ENCODE measurements around the gene DEDD. TPM values are rescaled to one million over a fixed set of nuclear protein-coding genes. Genes with fewer than 3 reads are reported as not detected.

Gene DEDD
- total RNA-seq, 1 donor from 2014 or later = 28.8 TPM

GRCh38 chr1:161095230-161095629 is 37.2 kb downstream of the DEDD start:
- no peak for DNase-seq (ENCODE audit: low read depth)

- DNase-seq (ENCODE audit: low read depth) = no peak
These were observed 38.0 kb downstream of the DEDD start for GRCh38 chr1:161094481-161094880.

- no peak for DNase-seq (ENCODE audit: low read depth)
These were observed 39.8 kb downstream of the DEDD start for GRCh38 chr1:161092621-161093028.

DNA sequence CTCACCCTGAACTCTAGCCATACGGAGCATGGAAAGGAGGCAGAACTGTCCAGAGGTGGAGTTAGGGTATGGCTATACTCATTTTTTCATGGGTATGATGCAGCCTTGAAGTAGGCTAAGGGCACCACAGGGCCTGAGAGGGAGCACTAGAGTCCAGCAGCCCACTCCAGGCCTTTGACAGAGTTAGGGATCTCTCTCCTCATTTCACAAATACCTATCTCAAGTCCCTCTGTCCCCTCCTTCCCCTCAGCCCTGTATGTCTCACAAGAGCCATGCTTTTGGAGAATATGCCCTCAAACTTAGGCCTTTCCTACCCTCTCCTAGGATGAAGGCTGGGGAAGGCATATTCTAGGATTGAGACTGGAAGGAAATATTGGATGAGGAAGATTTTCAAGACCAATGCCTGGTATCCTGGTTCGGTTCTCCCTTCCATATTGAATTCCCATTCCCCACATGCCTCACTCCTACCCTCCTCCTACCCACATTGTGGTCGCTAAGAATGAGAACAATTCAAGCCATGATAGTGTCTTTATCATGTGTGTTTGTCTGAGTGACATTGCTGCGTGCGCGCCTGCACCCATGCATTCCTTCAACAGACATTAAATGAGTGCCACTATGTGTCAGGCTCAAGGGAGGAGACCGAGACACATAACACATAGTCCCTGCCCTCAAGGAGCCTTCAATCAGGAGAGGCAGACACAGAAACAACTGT is 40.5 kb downstream of the DEDD start:
- DNase-seq (ENCODE audit: low read depth) = peak; percentile 43

DNA sequence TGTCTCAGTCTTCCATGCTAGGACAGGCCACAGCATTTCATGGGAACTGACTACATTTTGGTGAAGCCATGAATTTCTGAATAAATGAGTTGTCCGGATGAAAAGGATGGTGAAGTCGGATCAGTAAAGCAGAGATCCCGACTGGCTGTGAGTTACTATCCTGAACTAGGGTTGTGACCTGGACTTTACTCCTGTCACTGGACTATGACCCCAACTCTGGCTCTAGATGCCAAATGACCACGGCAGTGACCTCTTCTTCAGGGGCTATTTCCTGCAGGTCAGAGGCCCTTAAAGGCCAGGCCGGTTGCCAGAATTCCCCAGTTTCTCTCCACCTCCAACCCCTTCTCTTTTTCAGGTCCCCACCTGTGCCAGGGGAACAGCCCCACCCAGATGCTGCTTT is 41.4 kb downstream of the DEDD start:
- DNase-seq (ENCODE audit: low read depth) = no peak

DNA sequence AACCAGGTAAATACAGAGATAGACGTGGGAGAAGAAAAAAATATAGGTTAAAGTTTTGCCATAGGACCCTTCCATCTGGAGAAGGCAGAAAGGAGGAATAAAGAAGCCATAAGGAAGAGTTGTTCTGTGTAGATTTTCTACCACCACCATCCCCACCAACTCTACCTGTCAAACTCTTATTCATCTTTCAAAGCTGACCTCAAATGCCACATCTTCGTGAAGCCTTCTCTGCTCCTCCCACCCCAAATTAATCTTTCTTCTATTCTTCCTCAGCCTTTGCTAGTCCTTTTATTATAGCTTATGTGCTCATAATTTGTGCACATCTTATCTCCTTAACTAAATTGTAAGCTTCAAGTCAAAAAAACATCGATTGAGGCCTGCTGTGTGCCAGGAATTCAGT is 41.9 kb downstream of the DEDD start:
- no peak for DNase-seq (ENCODE audit: low read depth)

- no peak for DNase-seq (ENCODE audit: low read depth)
These were observed 42.5 kb downstream of the DEDD start for GRCh38 chr1:161089938-161090337.

- DNase-seq (ENCODE audit: low read depth) = no peak
These were observed 43.1 kb downstream of the DEDD start, which contains the start of gene NECTIN4 for GRCh38 chr1:161089251-161089924. NECTIN4 (minus strand) TSS chr1:161089558; CDS start chr1:161089296, 262 bp downstream.

DNA sequence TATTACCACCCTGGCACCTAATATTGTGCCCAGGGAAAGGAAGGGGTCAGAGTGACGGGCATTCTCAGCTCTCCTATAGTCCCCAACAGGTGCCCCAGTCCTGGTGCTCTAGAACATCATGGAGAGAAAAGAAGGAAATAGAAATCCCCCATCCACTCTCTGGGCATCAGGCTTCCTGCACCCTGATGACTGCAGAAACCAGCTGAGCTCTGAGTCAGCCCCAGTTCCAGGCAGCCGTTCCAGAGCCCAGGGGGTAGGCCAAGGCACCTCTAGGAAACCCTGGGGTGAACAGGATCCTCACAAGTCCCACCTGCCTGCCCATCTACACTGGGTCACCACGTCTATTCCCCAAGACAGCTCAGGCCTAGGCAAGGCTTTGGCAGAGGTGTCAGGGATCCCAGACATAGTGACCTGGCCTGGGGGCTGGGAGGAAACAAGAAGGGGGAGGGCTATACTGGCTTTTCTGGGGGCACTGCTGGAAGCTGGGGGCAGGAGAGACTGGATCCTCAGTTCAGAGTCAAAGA is 43.8 kb downstream of the DEDD start:
- no peak for DNase-seq (ENCODE audit: low read depth)

DNA sequence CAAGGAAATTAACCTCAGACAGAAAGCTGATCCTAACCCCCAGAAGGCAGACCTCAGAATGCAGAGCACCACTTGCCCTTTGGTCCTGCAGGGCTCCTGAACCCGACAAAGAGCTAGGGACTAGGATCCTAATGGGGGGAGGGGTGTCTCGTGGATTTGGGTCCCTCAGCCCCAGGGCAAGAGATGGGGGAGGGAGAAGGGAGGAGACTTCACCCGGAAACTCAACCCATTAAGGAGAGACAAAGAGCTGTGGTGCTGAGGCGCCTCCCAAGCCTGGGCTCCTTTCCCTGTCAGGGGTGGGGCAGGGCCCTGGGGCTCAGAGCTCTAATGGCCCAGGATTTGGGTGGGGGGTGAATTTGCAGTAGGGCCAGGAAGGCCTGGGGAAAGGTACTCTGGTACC is 46.0 kb downstream of the DEDD start:
- no peak for DNase-seq (ENCODE audit: low read depth)

DNA sequence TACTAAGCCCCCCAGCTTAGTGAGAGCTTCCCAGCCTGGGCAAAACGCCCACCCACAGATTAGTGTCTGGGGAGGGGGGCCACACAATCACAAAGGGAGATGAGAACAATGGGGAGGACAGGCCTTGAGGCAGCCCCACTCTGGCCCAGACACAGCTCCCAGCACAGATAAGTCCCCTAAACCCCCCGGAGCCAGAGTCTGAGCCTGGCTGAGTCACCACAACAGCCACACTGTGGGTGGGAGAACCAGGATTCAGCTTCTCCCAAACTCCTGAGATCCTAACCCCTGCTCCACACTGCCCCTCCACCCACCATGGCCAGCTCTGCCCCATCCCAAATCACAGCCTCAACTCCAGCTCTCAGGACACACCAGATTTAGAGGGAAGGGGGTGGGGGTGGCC is 47.3 kb downstream of the DEDD start:
- no peak for DNase-seq (ENCODE audit: low read depth)

DNA sequence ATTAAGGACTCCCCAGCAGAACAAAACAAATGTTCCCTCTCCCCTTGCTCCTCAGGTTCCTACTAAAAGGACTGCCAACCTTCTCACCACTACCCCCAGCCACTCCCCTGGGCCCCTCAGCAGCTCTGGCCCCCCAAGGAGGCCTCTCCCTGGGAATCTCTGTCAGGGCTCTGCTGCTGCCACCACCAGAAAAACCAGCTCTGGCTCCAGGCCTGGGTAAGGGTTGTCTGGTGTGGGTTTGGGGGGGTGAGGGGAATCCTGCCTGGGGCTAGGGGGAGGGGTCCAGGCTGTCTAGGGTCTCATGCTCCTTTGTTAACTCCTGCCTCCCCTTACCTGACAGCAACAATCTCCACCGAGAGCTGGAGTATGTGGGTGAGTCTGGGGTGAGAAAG is 47.9 kb downstream of the DEDD start:
- no peak for DNase-seq (ENCODE audit: low read depth)

GRCh38 chr1:161083748-161084596 is 48.5 kb downstream of the DEDD start:
- DNase-seq (ENCODE audit: low read depth) = peak; percentile 37

DNA sequence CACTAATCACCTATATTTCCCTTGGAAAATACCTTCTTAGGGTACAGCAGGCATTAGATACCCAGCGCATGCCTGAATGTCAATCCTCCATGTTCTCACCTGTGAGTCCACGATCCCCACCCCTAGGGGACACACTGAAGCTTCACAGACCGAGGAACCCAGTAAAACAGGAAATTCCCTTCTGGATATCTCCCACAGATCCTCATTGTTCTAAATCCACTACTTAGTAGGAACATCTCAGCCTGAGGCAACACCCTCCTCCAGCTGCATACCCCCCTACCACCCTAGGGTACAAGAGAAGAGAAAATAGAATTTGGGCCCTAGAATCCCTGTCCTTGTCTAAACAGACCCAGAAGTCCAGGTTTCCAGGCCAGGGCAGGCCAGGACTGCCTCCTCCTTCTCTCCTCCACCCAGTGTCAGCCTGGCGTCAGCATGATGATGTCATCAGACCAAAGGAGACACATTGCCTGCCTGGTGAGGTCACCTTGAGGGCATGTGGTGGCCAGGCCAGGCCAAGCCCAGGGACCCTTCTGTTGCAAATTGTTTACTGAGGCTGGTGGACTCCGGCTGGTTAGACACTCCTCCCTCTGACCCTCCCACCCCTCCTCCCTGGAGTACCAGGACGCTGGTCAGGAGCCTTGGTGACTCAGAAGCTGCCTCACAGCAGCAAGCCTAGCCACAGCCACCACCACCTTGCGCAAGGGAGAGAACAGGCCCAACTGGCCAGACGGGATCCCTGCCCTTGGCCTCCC is 49.3 kb downstream of the DEDD start:
- DNase-seq (ENCODE audit: low read depth) = peak; percentile 90

DNA sequence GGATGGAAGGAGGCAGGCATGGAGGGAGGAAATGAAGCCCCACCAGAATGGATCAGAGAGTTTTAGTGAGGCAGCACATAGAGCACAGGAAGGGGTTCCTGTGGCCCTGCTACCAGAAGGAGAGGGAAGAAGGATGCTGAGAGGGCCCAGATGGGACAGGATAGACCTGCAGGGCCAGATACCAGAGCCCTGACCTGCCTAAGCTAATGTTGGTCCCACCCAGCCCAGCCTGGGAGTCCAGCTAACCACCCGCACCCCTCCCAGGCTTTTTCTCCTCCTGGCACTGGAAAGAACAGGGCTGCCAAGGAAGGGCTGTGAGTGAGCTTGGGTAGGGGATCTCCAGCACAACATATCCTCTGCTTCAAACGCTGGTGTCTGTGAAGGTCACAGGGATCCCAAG is 50.0 kb downstream of the DEDD start:
- DNase-seq (ENCODE audit: low read depth) = no peak

DNA sequence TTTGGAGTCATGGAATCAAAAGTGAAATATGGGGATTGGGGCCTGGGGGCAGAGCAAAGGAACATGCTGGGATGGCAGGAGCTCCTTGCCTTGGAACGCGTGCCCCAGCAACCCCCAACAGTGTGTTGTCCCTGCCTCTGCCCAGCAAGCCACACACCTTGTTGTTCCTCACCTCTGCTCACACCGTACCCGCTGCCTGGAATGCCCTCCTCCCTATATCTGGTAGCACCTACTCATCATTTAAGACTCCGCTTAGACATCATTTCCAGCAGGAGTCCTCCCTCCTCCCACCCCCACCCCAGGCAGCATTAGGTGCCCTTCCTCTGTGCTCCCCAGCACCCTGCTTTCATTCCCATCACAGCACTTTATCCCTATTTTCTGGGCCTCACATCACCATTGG is 50.9 kb downstream of the DEDD start:
- no peak for DNase-seq (ENCODE audit: low read depth)

GRCh38 chr1:161080441-161081405 is 51.7 kb downstream of the DEDD start:
- DNase-seq (ENCODE audit: low read depth) = no peak

- no peak for DNase-seq (ENCODE audit: low read depth)
These were observed 52.9 kb downstream of the DEDD start for GRCh38 chr1:161079436-161080110.

GRCh38 chr1:161077426-161077825 is 55.0 kb downstream of the DEDD start:
- no peak for DNase-seq (ENCODE audit: low read depth)
